Keratinocyte (primary cell): Measurements from ENCODE around the gene ARHGEF33.

Experiments
- CTCF ChIP-seq, 3 experiments: IDR thresholded peaks in 1 of 3; conservative IDR thresholded peaks in 1 of 3; optimal IDR thresholded peaks in 1 of 3; 2 replicates in 2 of 3; 3 replicates in 1 of 3; pipeline versions ENCODE3 to v1.5.1; 2011; ENCODE audit warnings: low read length in 3 of 3, mild to moderate bottlenecking in 3 of 3, moderate library complexity in 2 of 3, control low read depth in 1 of 3, inconsistent platforms in 1 of 3; ENCODE audit not compliant: insufficient read depth in 2 of 3; ENCODE audit errors: extremely low read depth in 1 of 3
- EZH2 ChIP-seq: IDR thresholded peaks from one replicate; pipeline ENCODE4 v1.6.1; 2012; ENCODE audit warnings: inconsistent platforms, mild to moderate bottlenecking, low read length, moderate library complexity

GRCh38 chr2:38875576-38876367, 13.9 kb upstream of the ARHGEF33 start, which contains the start of the genes DHX57 and MORN2:
- no peak for TF ChIP-seq CTCF (optimal IDR thresholded peaks at IDR 0.05 in 1 of 3, IDR thresholded peaks at IDR 0.05 in 1 of 3, conservative IDR thresholded peaks at IDR 0.05 in 1 of 3; ENCODE audit: extremely low read depth in 1 of 3, insufficient read depth in 2 of 3, low read length in 3 of 3)
- TF ChIP-seq EZH2 = no peak
